ENCODE results near the gene NCOA6. TPM values are rescaled to one million over a fixed set of nuclear protein-coding genes. Genes with fewer than 3 reads are reported as not detected.

The NCOA6 gene
- total RNA-seq, 4 donors from 2014 or later: 26.5 to 33.8 (median 32.3) TPM

DNA sequence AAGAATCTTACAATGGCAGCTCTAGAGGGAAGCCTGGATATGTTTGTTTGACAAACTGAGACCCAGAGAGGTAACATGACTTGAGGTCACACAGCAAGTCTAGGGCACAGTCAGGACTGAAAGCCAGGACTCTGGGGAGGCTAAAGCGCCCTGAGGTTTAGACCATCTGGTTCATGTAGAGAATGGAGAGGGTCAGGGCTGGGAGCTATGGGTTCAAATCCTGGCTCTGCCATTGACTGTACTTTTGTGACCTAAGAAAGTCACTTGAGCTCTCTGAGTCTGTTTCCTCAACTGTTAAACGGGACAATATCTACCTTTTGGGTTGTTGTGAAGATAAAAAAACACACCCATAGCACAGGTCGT is 122.4 kb downstream of the NCOA6 start:
- peak overlapping the region in 2 of 3 donors; percentile 98 to 100 for H3K27ac ChIP-seq
- H3K9me3 ChIP-seq: no peaks in the 10 kb centered on the region
- H3K4me1 ChIP-seq: peaks cover 21 to 31% of the 10 kb centered on the region in 2 donors
- TF ChIP-seq POLR2A (IDR thresholded peaks at IDR 0.05): no peak
- TF ChIP-seq, protein P1, sequence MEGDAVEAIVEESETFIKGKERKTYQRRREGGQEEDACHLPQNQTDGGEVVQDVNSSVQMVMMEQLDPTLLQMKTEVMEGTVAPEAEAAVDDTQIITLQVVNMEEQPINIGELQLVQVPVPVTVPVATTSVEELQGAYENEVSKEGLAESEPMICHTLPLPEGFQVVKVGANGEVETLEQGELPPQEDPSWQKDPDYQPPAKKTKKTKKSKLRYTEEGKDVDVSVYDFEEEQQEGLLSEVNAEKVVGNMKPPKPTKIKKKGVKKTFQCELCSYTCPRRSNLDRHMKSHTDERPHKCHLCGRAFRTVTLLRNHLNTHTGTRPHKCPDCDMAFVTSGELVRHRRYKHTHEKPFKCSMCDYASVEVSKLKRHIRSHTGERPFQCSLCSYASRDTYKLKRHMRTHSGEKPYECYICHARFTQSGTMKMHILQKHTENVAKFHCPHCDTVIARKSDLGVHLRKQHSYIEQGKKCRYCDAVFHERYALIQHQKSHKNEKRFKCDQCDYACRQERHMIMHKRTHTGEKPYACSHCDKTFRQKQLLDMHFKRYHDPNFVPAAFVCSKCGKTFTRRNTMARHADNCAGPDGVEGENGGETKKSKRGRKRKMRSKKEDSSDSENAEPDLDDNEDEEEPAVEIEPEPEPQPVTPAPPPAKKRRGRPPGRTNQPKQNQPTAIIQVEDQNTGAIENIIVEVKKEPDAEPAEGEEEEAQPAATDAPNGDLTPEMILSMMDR (IDR thresholded peaks at IDR 0.05): no peak
- H3K27me3 ChIP-seq: no peaks in the 10 kb centered on the region
- intact Hi-C loops (cut with DNase I): no loop called here
- WGBS, 2 donors: 41 to 44% methylated on average over 3 of the region's 3 CpGs
- H3K4me3 ChIP-seq (replicated peaks in 1 of 3): peak overlapping the region in 1 of 3 donors; percentile 99
- no peaks in the 10 kb centered on the region for H3K36me3 ChIP-seq
- DNase-seq: no peak

DNA sequence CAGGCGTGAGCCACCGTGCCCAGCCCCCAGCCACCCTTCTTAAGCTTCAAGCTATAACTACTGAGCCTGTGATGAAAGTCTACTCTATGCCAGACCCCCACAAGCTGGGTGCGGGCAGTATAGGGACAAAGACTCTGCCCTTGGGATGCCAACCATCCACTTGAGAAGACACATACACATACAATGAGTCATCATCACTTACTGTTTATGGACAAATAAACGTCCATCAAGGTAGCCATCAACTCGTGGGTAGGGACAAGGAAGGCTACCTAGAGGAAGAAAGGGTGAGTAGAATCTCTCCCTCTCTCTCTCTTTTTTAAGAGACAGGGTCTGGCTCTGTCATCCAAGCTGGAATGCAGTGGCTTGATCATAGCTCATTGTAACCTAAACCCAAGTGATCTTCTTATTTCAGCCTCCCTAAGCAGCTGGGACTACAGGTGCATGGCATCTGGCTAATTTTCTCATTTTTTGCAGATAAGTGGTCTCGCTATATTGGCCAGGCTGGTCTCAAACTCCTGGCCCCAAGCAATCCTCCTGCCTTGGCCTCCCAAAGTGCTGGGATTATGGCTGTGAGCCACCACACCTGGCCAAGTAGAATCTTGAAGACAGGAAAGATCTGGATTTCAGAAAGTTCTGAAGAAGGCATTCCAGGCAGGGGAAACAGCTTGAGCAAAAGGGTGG is 123.9 kb downstream of the NCOA6 start:
- Histone ChIP-seq H3K27me3 (no peaks in the 10 kb centered on the region), H3K36me3 (no peaks in the 10 kb centered on the region), H3K4me1 (peaks cover 18 to 24% of the 10 kb centered on the region in 2 donors), H3K4me3 (replicated peaks in 1 of 3) (no peak overlapping the region), H3K9me3 (no peaks in the 10 kb centered on the region), H3K27ac (no peak overlapping the region)
- intact Hi-C loops (cut with DNase I): no loop called here
- WGBS, 2 donors: 80 to 87% methylated on average over 3 to 6 of the region's 6 CpGs
- no peak for DNase-seq
- TF ChIP-seq, protein P1 (IDR thresholded peaks at IDR 0.05): no peak
- no peak for TF ChIP-seq POLR2A (IDR thresholded peaks at IDR 0.05)

DNA sequence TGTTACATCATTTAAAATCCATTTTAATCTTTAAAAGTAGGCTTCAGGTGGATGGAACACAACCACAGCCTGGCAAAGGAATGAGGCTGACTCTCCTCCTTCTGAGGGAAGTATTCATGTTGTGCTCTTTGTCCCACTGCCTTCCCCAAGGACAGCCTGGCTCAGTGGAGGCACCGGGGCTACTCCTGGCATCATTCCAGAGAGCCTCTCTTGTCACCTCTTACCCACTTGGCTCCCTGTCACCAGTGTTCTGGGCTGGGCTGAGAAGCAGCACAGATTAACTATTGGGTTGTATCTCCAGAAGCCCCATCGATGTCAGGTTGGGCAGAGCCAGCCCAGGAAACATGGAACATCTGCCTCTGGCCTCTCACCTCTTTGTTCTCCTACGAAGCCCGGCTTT is 132.0 kb downstream of the NCOA6 start:
- WGBS, 2 donors: 35 to 38% methylated on average over 4 of the region's 4 CpGs

DNA sequence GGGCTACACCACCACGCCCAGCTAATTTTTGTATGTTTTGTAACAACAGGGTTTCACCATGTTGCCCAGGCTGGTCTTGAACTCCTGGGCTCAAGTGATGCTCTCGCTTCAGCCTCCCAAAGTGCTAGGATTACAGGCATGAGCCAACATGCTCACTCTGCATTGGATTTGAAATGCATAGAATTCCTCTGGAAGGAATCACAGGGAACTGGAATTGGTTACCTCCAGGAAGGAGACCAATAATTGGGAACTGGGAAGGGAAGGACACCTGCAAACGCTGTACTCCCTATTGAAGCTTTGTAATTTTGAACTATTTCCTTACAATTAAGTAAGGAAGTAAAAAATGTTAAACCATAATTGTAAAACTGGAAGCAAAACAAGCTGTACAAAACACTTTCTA is 133.6 kb downstream of the NCOA6 start:
- Histone ChIP-seq H3K4me1 (peaks cover 0 to 11% of the 10 kb centered on the region in 2 donors), H3K4me3 (replicated peaks in 1 of 3) (no peak overlapping the region), H3K27me3 (no peaks in the 10 kb centered on the region), H3K36me3 (no peaks in the 10 kb centered on the region), H3K27ac (no peak overlapping the region), H3K9me3 (no peaks in the 10 kb centered on the region)
- TF ChIP-seq, protein P1 (IDR thresholded peaks at IDR 0.05): no peak
- TF ChIP-seq POLR2A (IDR thresholded peaks at IDR 0.05): no peak
- intact Hi-C loops (cut with DNase I): no loop called here
- DNase-seq: no peak
- 85 to 87% methylated on average over 3 of the region's 3 CpGs for WGBS, 2 donors

More for the DNA sequence above, 132.0 kb downstream of the NCOA6 start:
- Histone ChIP-seq H3K4me3 (replicated peaks in 1 of 3) (no peak overlapping the region), H3K4me1 (peaks cover 0 to 11% of the 10 kb centered on the region in 2 donors), H3K9me3 (no peaks in the 10 kb centered on the region), H3K27me3 (no peaks in the 10 kb centered on the region), H3K36me3 (no peaks in the 10 kb centered on the region), H3K27ac (no peak overlapping the region)
- DNase-seq: peak; percentile 17 to 37
- intact Hi-C loops (cut with DNase I): no loop called here
- TF ChIP-seq POLR2A (IDR thresholded peaks at IDR 0.05): no peak
- TF ChIP-seq, protein P1 (IDR thresholded peaks at IDR 0.05): no peak

DNA sequence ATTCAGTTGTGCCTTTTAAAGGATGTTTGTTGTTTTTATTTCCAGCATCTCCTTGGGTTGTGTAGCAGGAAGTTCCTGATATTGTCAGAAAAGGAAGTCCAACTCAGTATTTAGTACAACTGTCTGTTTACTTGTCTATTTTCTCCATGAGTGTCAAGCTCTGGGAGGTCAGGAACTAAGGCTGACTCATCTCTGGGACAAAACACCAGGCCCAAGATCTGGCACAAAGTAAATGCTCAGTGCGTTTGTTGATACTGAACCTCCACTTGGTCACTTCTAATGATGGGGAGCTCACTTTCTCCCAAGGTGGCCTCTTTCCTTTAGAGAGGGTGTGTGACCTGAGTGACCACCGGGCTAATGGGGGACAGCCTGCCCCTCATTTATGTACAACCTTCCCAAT is 136.0 kb downstream of the NCOA6 start:
- no peak overlapping the region for H3K27ac ChIP-seq
- peaks cover 0 to 11% of the 10 kb centered on the region in 2 donors for H3K4me1 ChIP-seq
- no peak overlapping the region for H3K4me3 ChIP-seq (replicated peaks in 1 of 3)
- no peaks in the 10 kb centered on the region for H3K27me3 ChIP-seq
- no peak for DNase-seq
- no peak for TF ChIP-seq POLR2A (IDR thresholded peaks at IDR 0.05)
- TF ChIP-seq, protein P1 (IDR thresholded peaks at IDR 0.05): no peak
- no peaks in the 10 kb centered on the region for H3K9me3 ChIP-seq
- WGBS, 2 donors: 54 to 79% methylated on average over 2 of the region's 2 CpGs
- H3K36me3 ChIP-seq: no peaks in the 10 kb centered on the region
- intact Hi-C loops (cut with DNase I): no loop called here

Data from thyroid gland (tissue), 4 donors.